GM19193 (cell line): ENCODE data around the gene PLXNB3.

Source experiments
- POLR2A ChIP-seq: IDR thresholded peaks from 4 replicates; pipeline ENCODE4 v1.6.1; 2011; ENCODE audit not compliant: insufficient read depth, insufficient read length; ENCODE audit errors: extremely low read depth

The PLXNB3 gene

DNA sequence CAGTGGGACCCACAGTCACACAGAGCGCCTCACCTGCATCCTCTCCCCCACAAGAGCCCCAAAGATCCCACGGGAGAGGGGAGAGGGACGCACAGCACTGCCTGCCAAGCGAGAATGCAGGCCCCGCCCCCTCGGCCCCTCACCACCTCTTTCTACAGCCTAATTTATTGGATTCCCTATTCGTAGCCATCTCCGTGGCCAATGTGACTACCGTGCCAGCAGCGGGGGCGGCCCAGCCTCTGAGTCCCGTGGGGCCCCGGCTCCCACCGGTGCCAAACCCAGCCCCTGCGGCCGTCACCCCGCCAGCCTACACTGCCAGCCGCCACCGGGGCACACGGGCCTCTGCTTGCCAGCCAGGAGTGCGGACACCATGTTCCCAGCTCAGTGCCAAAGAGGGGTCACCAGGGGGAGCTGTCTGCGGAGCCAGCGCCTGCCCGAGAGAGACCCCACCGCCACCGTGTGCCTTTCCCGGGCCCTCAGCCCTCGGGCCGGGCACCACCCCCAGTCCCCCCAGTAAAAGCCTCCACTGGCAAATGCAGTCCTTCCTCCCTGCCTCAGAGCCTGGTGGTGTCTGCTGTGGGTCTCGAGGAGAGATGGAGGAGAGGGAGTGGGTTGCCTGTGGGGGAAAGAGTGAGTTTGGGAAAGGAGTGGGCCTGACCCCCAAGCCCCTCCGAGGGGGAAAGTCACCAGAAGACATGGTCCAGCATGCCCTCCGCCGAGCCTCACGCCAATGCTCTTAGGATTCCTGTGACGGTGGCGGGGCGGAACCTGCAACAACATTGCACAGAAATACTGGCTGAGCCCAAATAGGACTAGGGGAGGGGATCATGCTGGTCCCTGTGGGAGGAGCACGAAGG lies 19.6 kb upstream of the PLXNB3 start:
- no peak for TF ChIP-seq POLR2A

DNA sequence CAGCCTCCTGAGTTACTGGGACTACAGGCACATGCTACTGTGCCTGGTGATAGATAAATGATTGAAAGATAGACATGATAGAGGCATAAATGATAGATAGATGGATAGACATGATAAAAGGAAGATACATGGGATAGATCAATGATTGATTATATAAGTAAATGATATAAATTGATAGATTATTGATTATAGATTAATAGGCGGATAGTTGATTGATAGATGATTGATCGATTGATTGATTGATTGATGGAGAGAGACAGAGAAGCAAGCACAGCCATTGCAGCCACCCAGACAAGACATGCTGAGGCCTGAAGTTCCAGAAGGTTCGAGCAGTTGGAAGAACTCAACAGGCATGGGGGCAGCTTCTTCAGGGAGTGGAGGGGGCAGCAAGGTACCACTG lies 17.7 kb upstream of the PLXNB3 start:
- TF ChIP-seq POLR2A = no peak

DNA sequence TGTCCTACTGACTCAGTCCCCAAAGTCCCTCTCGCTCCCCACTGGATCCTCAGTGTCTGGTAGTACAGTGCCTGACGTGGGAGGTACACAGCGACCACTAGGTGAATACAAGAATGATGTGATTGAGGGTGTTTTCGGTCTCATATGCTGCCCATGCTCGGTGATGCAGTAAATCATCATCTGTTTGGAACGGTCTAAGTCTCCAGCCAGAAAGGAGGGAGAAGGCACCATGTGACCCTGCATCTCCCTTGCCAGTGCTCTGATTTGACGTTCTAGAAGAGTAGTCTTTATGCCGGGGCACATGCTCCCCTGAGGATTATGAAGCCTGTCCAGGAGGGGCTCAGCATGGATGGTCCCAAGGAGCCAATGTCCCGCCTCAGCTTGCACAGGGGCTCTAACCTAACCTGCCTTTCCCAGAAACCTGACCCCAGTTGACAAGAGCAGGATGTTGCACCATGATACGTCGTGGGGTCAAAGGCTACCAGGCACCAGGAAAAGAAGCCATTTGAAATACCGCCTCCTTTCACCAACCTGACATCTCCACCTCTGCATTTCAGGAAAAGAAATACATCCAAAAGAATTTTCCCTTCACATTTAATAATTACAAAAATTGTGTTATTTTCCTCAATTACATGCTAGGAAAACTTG lies 13.8 kb upstream of the PLXNB3 start:
- TF ChIP-seq POLR2A = no peak

DNA sequence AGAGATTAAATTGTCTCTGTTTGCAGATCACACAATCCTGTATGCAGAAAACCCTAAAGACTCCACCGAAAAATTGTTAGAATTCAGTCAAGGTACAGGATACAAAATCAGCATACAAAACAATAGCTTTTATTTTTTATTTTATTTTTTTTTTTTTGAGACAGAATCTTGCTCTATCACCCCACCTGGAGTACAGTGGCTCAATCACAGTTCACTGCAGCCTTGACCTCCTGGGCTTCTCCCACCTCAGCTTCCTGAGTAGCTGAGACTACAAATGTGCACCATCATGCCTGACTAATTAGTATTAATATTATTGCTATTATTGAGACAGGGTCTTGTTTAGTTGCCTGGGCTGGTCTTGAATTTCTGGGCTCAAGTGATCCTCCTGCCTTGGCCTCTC lies 8.9 kb upstream of the PLXNB3 start:
- TF ChIP-seq POLR2A = no peak

DNA sequence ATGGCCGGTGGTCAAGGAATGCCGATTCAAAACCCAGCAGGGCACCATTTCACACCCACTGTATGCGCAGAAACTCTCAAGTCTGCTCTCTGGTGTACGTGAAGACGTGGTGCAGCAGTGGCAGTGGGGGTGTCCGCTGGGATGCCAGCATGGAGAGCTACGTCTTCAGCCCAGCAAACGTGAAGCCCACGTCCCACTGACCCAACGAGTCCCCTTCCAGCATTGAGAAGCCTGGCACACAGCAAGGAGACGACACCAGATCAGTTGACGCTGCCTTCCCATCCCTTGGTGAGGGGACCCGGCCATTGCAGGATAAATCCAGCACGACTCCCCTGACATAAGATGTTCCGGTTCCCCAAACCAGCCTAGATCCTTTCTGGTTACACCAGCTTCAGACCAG lies 2.2 kb upstream of the PLXNB3 start:
- TF ChIP-seq POLR2A = no peak

DNA sequence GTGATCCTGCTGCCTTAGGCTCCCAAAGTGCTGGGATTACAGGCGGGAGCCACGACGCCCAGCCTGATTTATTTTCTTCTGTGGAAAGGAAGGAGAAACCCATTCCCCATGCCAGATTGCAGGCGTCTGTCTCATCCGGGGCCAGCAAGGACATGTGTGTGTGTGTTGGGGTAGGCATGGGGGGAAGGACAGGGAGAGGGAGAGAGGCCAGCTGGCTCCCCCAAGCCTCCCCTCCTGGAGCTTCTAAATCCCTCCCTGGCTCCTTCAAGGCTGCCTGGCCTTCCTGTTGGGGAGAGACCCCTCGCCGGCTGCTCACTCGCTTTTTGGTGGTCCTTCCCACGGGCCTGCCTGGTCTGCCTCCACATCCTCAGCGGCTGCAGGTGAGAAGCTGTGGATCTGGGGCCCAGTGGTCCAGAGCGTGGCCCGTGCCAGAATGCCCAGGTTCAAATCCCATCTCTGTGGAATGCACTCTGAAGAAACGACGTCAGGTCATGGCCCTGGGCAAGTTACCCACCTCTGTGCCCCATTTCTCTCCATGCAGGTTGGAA lies 1.3 kb upstream of the PLXNB3 start:
- no peak for TF ChIP-seq POLR2A

DNA sequence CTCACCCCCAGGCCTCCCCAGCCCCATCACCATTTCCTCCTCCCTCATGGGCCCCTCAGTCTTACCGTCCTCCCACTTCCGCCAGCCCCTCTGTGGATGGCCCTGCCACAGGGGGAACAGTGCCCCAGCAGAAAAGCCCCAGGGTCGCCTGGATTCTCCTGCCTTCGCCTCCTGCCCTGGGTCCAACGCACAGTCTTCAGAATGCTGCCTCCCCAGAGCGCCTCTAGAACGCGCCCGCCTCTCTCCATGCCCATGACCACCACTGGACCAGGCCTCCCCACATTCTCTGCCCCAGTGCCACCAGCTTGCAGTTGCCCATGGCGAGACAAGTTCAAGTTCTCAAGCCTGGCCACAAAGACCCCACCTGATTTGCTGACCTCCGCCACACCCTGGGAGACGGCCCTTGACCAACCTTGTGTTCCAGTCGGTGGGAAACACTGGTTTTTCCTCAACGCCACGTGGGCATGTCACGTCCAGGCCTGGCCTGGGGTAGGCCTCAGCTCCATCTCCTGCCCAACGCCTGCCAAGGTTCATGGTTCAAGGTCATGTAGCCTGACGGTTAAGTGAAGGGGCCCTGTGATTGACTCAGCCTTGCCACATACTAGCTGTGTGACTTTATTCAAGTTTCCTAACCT lies 634 bp upstream of the PLXNB3 start:
- TF ChIP-seq POLR2A = no peak

DNA sequence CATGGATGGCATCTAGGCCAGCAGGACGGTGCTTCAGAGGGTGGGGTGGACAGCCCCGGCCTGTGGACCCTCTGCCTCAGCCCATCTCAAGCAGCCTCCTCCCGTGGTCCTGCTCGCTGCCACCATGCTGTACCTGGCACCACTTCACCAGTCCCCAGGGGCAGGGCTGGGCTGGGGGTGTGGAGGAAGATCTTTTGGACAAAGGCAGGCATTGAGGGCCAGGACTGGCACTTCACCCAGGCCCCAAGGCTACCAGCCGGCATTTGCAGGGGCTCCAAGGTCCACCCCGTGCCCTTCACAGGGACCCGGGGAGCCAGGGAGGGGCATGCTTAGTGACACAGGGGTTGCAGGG lies 713 bp downstream of the PLXNB3 start:
- no peak for TF ChIP-seq POLR2A

DNA sequence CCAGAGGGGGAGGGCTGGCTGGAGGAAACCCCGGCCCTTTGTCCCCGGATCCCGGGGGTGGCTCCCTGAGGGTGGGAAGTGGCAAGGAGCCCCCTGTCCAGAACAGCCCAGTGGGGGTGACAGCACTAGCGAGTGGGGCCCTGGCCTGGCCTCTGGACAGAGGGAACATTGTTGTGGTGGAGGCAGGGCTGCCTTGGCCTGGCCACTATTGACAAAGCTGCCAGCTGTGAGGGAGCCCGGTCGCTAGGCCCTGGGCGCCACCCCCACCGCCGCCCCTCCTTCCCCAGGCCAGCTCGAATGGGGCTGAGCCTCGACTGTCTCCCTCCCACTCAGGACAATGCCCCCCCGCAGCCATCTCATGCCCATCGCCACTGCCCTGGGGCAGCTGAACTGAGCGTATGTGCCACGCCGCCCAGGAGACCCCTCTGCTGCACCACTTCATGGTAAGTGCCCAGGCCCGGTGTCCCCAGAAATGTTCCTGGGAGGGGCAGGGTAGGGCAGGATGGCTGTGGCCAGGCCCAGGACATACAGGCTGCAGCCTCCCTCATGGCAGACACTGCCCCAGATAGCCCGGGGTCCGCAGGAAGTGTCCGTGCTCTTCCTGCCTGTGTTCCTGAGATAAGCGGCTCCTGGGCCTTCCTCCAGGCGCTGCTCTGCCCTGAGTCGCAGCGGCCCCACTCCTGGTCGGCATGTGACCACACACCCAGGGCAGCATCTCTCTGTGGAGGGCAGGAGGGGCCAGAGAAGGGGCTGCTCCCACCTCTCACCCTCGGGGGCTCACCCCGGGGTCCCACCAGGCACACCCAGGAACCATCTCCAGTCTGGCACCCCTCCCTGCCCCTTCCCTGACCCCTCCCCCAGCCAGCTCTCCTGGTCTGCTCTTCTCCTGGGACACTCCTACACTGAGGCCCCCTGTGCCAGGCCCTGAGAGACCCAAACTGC lies 1.4 kb downstream of the PLXNB3 start:
- TF ChIP-seq POLR2A = no peak

DNA sequence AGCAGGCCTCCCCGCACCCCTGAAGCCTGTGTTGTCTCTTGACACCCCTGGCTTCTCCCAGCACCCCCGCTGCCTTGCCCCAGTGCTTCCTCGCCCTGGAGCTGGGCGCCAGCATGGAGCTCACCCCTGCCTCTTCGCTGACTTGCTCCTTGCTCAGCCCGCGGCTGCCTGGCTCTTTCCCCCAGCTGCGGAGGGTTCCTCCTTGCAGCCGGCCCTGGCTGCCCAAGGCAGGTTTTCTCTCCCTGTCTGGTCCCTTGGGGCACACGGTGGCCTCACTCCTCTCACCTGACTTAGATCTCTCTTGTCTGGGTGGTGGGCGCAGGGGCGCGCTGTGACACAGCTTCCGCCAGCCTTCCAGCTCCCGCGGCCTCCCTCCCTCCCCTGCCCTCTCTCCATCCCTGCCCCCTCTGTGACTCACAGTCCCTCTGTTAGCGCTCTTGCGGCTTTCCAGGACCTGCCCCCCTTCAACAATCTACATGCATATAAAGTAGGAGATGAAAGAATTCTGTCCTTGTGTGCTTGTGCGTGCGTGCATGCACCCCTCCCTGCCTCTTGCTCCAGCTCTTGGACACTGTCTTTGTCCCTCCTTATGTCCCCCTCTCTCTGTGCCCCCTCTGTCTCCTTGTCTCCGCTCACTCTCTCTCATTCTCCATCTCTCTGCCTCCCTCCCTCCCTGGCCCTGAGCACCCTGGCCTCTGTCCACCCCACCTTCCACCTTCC lies 2.2 kb downstream of the PLXNB3 start:
- no peak for TF ChIP-seq POLR2A

DNA sequence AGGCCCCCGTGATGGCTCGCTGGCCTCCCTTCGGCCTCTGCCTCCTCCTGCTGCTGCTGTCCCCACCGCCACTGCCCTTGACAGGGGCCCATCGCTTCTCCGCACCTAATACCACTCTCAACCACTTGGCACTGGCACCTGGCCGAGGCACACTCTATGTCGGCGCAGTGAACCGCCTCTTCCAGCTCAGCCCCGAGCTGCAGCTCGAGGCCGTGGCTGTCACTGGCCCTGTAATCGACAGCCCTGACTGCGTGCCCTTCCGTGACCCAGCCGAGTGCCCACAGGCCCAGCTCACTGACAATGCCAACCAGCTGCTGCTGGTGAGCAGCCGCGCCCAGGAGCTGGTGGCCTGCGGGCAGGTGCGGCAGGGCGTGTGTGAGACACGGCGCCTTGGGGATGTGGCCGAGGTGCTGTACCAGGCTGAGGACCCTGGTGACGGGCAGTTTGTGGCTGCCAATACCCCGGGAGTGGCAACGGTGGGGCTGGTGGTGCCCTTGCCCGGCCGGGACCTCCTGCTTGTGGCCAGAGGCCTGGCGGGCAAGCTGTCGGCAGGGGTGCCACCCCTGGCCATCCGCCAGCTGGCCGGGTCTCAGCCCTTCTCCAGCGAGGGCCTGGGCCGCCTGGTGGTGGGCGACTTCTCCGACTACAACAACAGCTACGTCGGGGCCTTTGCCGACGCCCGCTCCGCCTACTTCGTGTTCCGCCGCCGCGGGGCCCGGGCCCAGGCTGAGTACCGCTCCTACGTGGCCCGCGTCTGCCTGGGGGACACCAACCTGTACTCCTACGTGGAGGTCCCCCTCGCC lies 3.0 kb downstream of the PLXNB3 start:
- TF ChIP-seq POLR2A = no peak

DNA sequence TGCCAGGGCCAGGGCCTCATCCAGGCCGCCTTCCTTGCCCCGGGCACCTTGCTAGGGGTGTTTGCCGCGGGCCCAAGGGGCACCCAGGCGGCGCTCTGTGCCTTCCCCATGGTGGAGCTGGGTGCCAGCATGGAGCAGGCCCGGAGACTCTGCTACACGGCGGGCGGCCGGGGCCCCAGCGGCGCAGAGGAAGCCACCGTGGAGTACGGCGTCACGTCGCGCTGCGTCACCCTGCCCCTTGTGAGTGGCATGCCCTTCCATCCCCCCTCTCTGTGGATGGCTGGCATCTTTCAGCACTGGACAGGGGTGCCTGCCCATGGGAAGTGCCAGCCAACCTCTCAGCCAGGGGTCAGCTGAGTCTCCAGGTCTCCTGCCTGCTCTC lies 3.6 kb downstream of the PLXNB3 start:
- TF ChIP-seq POLR2A = no peak
